Esophagus (tissue), 2 donors: ENCODE data around the gene NEURL3. TPM values are rescaled to one million over a fixed set of nuclear protein-coding genes. Genes with fewer than 3 reads are reported as not detected.

ENCODE experiments used
- H3K27ac ChIP-seq, 2 donors: one replicate each; pipeline ENCODE4 v1.5.1; 2013; ENCODE audit warnings: low read depth in 2 of 2, mild to moderate bottlenecking in 2 of 2, inconsistent platforms in 1 of 2, low read length in 1 of 2, moderate library complexity in 1 of 2
- H3K27me3 ChIP-seq, 2 donors: one replicate each; pipeline ENCODE4 v1.6.1; 2013; ENCODE audit warnings: low read length in 2 of 2, control low read depth in 1 of 2, mild to moderate bottlenecking in 1 of 2; ENCODE audit not compliant: insufficient read depth in 2 of 2, control insufficient read depth in 1 of 2
- H3K36me3 ChIP-seq, 2 donors: one replicate each; pipeline ENCODE4 v1.6.1; 2013; ENCODE audit warnings: low read length in 1 of 2; ENCODE audit not compliant: control insufficient read depth in 2 of 2, insufficient read depth in 2 of 2
- H3K4me1 ChIP-seq, 2 donors: one replicate each; pipeline ENCODE4 v1.6.1; 2013; ENCODE audit warnings: low read length in 1 of 2; ENCODE audit not compliant: control insufficient read depth in 2 of 2, insufficient read depth in 2 of 2
- H3K4me3 ChIP-seq, 2 donors: one replicate each; pipeline ENCODE4 v1.5.1; 2013; ENCODE audit warnings: low read length in 2 of 2, mild to moderate bottlenecking in 2 of 2, low read depth in 1 of 2, moderate library complexity in 1 of 2
- H3K9me3 ChIP-seq, 2 donors: one replicate each; pipeline ENCODE4 v1.6.1; 2013; ENCODE audit warnings: mild to moderate bottlenecking in 2 of 2, low read depth in 1 of 2, low read length in 1 of 2, moderate library complexity in 1 of 2; ENCODE audit not compliant: control insufficient read depth in 2 of 2, insufficient read depth in 1 of 2
- WGBS, 2 donors: extraction: QIAGEN DNeasy Blood & Tissue Kit; methylation state at CpG; one replicate each; pipeline ENCODE4 v1.1.7; 2013; 5-methylcytosine and 5-hydroxymethylcytosine counted together
- polyA plus RNA-seq, 2 donors: library from polyadenylated mRNA; stranded (reverse); fragments of 200-250 nt; gene quantifications; one replicate each; pipeline ENCODE4 v1.2.3, GENCODE V29; 2013
- donor health status: healthy with polysubstance abuse.
- donor health status: Bipolar disorder and iron deficiency.

The NEURL3 gene
- polyA plus RNA-seq, 2 donors, result 0.06 TPM; not detected in 1

DNA sequence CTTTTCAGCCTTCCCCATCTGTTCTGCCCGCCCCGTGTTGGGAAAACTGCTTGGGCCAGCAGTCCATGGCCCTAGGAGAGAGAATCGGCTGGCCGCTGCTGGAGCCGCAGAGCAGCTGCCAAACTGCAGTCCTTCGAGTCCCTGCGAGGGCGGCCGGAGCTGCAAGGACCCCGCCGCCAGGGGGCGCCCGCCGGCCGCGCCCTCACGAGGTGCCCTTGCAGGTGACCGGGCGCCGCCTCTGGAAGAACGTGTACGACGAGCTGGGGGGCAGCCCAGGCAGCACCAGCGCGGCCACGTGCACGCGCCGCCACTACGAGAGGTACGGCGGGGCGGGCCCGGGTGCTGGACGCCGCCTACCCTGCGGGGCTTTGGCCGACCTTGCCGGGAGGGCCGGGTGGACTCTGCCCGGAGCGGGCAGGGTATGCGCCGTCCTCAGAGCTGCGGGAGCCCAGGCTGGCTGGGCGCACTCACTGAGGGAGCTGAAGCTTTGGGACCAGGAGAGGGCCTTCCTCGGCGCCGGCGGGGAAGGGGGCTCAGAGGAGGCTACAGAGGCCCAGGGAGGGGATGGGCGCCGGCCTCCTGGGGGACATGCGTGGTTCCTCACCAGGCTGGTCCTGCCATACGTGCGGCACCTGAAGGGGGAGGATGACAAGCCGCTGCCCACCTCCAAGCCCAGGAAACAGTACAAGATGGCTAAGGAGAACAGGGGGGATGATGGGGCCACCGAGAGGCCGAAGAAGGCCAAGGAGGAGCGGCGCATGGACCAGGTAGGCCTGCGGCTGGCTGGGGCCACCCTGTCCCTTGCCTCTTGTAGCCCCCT is 45.0 kb upstream of the NEURL3 start:
- Histone ChIP-seq H3K27ac (no peak overlapping the region), H3K36me3 (peaks cover 0 to 21% of the 10 kb centered on the region in 2 donors)

DNA sequence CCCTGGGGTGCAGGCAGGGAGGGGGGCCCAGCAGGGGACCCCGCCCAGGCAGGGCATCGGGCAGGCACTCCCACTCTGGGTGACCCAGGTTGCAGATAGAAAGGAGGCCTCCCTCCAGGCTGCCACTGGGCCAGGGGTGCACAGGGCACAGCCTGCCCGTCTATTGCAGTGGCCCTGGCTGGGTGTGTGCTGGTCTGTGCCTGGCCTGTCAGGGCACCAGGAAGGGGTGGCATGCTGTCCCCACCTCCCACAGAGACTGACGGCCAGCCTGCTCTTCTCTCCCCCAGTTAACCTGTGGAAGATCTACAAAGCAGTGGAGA is 44.3 kb upstream of the NEURL3 start:
- no peak overlapping the region for H3K4me3 ChIP-seq
- no peak overlapping the region for H3K27ac ChIP-seq
- peaks cover 0 to 21% of the 10 kb centered on the region in 2 donors for H3K36me3 ChIP-seq
- H3K4me1 ChIP-seq, result peaks cover 3 to 6% of the 10 kb centered on the region in 2 donors
- H3K9me3 ChIP-seq, result peaks cover 0 to 3% of the 10 kb centered on the region in 2 donors
- no peaks in the 10 kb centered on the region for H3K27me3 ChIP-seq
- WGBS, 2 donors, result 76 to 84% methylated on average over 4 of the region's 4 CpGs

More for the DNA sequence above, 45.0 kb upstream of the NEURL3 start:
- 60 to 71% methylated on average over 54 to 61 of the region's 61 CpGs for WGBS, 2 donors
- H3K9me3 ChIP-seq, result peaks cover 0 to 3% of the 10 kb centered on the region in 2 donors
- H3K4me1 ChIP-seq, result peaks cover 4 to 9% of the 10 kb centered on the region in 2 donors
- no peak overlapping the region for H3K4me3 ChIP-seq
- H3K27me3 ChIP-seq, result no peaks in the 10 kb centered on the region

DNA sequence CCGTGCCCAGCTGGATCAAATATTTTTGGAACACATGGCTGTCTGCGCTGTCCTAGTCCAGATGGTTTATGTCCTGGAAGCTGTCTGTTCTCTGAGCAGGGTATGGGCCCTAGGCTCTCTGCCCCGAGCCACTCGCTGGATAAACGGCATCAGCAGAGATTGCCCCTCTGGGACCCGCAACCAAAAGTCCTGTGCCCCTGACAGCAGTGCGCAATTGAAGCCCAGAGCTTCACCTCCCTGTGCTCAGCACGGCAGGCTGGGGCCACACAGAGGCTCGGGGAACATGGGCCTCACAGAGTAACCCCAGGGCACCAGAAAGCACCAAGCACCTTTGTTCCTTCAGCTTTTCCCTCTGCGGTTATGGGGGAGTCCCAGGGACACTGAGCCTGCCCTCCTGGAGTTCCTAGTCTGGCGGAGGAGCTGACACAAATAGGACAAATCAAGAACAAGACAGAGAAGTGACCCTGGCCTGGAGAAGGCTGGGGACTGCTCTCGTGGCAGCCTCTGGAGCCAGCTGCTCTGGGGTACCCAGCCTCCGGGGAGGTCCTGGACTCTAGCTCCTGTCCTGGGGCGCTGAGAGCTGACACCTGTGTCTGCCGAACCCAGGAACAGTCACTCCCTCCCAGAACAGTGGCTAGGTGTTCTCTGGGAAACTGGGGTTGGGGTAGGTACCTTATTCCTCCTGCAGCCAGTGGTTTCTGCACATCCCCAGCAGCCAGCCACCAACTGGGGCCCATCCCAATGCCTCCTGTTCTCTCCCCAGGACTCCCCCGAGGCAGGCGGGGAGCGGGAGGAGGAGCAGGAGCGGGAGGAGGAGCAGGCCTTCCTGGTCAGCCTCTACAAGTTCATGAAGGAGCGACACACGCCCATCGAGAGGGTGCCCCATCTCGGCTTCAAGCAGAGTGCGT is 43.7 kb upstream of the NEURL3 start:
- WGBS, 2 donors, result 86 to 87% methylated on average over 24 of the region's 24 CpGs
- Histone ChIP-seq H3K27ac (no peak overlapping the region), H3K4me3 (no peak overlapping the region), H3K4me1 (peaks cover 0 to 5% of the 10 kb centered on the region in 2 donors), H3K27me3 (no peaks in the 10 kb centered on the region), H3K9me3 (peaks cover 0 to 3% of the 10 kb centered on the region in 2 donors), H3K36me3 (peaks cover 0 to 21% of the 10 kb centered on the region in 2 donors)

DNA sequence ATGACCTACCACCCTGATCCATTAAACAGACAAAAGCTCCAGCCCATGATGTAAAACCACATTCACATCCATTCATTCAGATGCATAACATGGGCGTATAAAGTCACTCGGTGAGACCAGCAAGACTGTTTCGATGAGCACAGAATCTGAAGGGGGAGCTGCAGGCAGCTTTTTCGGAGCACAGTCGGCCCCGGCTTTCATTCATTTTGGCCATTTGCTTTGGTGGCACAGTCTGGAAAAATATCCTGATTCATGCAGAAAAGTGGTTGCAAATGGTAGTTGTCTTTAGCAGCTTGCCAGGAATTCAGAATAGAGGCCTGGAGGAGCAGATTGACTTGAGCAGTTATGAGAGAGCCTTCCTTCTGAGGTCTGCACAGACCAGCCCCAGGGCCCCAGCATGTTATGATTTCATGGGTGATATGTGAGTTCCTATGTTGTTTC is 42.6 kb upstream of the NEURL3 start:
- 78 to 83% methylated on average over 6 of the region's 6 CpGs for WGBS, 2 donors
- peaks cover 0 to 3% of the 10 kb centered on the region in 2 donors for H3K9me3 ChIP-seq
- no peaks in the 10 kb centered on the region for H3K27me3 ChIP-seq
- no peak overlapping the region for H3K4me3 ChIP-seq
- H3K27ac ChIP-seq, result no peak overlapping the region
- peaks cover 0 to 20% of the 10 kb centered on the region in 2 donors for H3K36me3 ChIP-seq
- peaks cover 0 to 5% of the 10 kb centered on the region in 2 donors for H3K4me1 ChIP-seq

DNA sequence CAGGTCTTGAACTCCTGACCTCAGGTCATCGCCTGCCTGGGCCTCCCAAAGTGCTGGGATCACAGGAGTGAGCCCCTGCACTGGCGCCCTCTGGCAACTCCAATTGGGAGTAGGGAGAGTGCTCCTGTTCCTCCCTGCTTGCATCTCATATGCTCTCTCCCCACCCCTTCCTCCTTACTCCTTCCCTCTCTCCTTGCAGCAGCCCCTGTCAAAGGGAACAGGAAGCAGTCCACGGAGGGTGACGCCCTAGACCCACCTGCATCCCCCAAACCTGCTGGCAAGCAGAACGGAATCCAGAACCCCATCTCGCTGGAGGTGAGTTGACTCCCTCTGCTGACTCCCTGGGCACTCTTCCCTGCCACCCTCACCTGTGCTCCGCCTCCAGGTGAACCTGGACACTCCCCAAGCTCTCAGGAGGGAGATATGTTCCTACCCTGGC is 42.1 kb upstream of the NEURL3 start:
- Histone ChIP-seq H3K4me3 (no peak overlapping the region), H3K4me1 (peaks cover 0 to 5% of the 10 kb centered on the region in 2 donors), H3K36me3 (peaks cover 0 to 19% of the 10 kb centered on the region in 2 donors), H3K27me3 (no peaks in the 10 kb centered on the region), H3K9me3 (peaks cover 0 to 3% of the 10 kb centered on the region in 2 donors), H3K27ac (no peak overlapping the region)
- 88 to 91% methylated on average over 7 of the region's 7 CpGs for WGBS, 2 donors

DNA sequence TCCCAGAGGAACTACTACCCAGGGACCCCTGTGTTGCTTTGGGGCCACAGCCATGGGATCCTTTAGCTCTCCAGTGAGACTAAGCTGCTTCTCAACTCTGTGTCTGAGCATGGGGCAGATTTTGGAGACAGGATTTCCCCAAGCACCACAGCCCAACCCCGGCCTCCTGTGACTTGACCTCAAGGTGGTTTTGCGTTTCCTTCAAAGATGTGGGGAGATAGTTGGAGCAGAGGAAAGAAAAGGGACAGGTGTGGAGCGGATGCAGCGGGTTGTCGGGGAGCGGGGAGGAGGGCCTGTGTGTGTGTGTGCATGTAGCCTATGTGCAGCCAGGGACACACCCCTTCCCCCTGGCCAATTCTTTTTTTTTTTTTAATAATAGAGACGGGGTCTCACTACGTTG is 41.6 kb upstream of the NEURL3 start:
- Histone ChIP-seq H3K4me1 (peaks cover under 1 to 5% of the 10 kb centered on the region in 2 donors), H3K27ac (no peak overlapping the region), H3K9me3 (peaks cover 0 to 3% of the 10 kb centered on the region in 2 donors), H3K27me3 (no peaks in the 10 kb centered on the region), H3K4me3 (no peak overlapping the region), H3K36me3 (peaks cover 0 to 17% of the 10 kb centered on the region in 2 donors)
- 75% methylated on average over 8 of the region's 8 CpGs for WGBS, 2 donors

DNA sequence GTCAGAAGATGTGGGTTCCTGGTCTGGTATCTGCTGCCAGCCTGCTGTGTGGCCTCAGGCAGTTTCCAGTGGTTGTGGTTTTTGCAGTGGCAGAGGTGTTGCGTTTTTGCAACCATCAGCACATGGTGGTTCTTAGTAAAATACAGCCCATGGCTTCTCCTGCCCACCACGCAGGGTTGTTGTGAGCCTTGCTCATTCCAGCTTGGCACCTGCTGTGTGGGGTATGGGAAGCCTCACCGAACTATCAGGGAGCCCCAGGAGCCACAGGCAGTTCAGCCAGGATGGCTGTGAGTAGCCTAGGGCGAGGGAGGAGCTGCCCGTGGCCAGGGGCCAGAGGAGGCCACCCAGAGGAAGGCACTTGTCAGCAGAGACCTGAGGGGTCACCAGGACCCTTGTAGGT is 41.2 kb upstream of the NEURL3 start:
- peaks cover 0 to 3% of the 10 kb centered on the region in 2 donors for H3K9me3 ChIP-seq
- H3K4me1 ChIP-seq, result peaks cover 3 to 5% of the 10 kb centered on the region in 2 donors
- H3K36me3 ChIP-seq, result peaks cover 0 to 16% of the 10 kb centered on the region in 2 donors
- H3K4me3 ChIP-seq, result no peak overlapping the region
- 85% methylated on average over 5 of the region's 5 CpGs for WGBS, 2 donors
- H3K27me3 ChIP-seq, result no peaks in the 10 kb centered on the region
- H3K27ac ChIP-seq, result no peak overlapping the region

DNA sequence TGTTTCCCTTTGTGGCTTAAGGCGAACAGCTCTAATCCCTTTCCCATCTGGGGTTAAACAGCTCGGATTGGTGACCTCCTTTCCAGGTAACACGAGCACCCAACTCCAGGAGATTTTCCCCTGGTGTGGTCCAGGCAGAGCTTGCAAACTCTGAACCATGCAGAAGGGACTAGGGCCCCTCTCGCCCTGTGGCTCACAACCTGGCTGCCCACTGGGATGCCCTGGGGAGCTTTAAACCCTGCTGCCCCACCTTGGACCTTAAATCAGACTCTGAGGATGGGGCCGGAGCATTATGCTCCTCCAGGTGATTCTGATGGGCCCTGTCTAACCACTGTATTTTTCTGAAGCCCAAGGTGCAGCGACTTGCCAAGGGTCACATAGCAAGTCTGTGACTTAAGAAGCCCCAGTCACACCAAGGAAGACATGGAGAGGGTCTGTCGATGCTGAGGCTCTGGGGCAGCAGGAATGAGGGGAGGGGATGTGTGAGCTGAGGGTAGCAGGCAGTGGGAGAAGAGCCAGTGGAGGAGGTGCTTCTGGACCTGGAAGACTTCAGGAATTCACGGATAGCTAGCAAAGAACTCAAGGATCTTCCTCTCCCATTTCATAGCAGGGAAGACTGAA is 37.3 kb upstream of the NEURL3 start:
- no peaks in the 10 kb centered on the region for H3K36me3 ChIP-seq
- WGBS, 2 donors, result 83 to 92% methylated on average over 8 of the region's 8 CpGs
- H3K9me3 ChIP-seq, result peaks cover 0 to 3% of the 10 kb centered on the region in 2 donors
- no peaks in the 10 kb centered on the region for H3K27me3 ChIP-seq
- no peak overlapping the region for H3K4me3 ChIP-seq
- H3K4me1 ChIP-seq, result peaks cover 3 to 13% of the 10 kb centered on the region in 2 donors
- H3K27ac ChIP-seq, result no peak overlapping the region
